Keratinocyte (primary cell): ENCODE results near the gene GPRC5C.

ENCODE experiments used
- EZH2 ChIP-seq: IDR thresholded peaks from one replicate; pipeline ENCODE4 v1.6.1; 2012; ENCODE audit warnings: inconsistent platforms, mild to moderate bottlenecking, low read length, moderate library complexity
- TF ChIP-seq, protein P1 (sequence below), 3 experiments: IDR thresholded peaks in 1 of 3; conservative IDR thresholded peaks in 1 of 3; optimal IDR thresholded peaks in 1 of 3; 2 replicates in 2 of 3; 3 replicates in 1 of 3; pipeline versions ENCODE3 to v1.5.1; 2011; ENCODE audit warnings: low read length in 3 of 3, mild to moderate bottlenecking in 3 of 3, moderate library complexity in 2 of 3, control low read depth in 1 of 3, inconsistent platforms in 1 of 3; ENCODE audit not compliant: insufficient read depth in 2 of 3; ENCODE audit errors: extremely low read depth in 1 of 3

DNA sequence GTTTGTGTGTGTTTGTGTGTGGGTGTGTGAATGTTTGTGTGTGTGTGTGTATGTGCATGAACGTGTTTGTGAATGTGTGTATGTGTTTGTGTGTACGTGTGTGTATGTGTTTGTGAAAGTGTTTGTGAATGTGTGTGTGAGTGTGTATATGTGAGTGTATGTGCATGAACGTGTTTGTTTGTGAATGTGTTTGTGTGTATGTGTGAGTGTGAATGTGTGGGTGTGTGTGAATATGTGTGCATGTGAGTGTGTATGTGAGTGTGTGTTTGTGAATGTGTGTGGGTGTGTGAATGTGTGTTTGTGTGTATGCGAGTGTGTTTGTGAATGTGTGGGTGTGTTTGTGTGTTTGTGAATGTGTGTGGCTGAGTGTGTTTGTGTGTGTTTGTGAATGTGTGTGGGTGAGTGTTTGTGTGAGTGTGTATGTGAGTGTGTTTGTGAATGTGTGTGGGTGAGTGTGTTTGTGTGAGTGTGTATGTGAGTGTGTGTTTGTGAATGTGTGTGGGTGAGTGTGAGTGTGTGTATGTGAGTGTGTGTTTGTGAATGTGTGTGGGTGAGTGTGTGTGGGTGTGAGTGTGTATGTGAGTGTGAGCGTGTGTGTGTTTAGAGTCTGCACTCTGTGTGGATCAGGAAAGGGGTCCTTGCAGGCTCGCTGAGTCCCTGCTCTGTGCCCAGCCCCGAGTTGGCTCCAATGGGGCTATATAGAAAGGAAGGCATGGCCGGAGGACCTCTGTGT is 33.7 kb downstream of the GPRC5C start:
- TF ChIP-seq, protein P1, sequence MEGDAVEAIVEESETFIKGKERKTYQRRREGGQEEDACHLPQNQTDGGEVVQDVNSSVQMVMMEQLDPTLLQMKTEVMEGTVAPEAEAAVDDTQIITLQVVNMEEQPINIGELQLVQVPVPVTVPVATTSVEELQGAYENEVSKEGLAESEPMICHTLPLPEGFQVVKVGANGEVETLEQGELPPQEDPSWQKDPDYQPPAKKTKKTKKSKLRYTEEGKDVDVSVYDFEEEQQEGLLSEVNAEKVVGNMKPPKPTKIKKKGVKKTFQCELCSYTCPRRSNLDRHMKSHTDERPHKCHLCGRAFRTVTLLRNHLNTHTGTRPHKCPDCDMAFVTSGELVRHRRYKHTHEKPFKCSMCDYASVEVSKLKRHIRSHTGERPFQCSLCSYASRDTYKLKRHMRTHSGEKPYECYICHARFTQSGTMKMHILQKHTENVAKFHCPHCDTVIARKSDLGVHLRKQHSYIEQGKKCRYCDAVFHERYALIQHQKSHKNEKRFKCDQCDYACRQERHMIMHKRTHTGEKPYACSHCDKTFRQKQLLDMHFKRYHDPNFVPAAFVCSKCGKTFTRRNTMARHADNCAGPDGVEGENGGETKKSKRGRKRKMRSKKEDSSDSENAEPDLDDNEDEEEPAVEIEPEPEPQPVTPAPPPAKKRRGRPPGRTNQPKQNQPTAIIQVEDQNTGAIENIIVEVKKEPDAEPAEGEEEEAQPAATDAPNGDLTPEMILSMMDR (optimal IDR thresholded peaks at IDR 0.05 in 1 of 3, IDR thresholded peaks at IDR 0.05 in 1 of 3, conservative IDR thresholded peaks at IDR 0.05 in 1 of 3; ENCODE audit: extremely low read depth in 1 of 3, insufficient read depth in 2 of 3, low read length in 3 of 3): no peak
- TF ChIP-seq EZH2: no peak
